HEK293T (cell line): ENCODE data around the gene BMP2K.

ENCODE experiments used
- CTCF ChIA-PET: fragments of 350-600 bp; formaldehyde crosslinking; extraction: SDS; loops from one replicate; lab custom pipeline; 2021; ENCODE audit warnings: antibody characterized with exemption, inconsistent platforms; lab: Yijun Ruan, JAX
- POLR2A ChIA-PET: fragments of 350-600 bp; formaldehyde crosslinking; extraction: SDS; loops from one replicate; lab custom pipeline; 2020; ENCODE audit warnings: antibody characterized with exemption, inconsistent platforms; lab: Yijun Ruan, JAX
- DNase-seq: peaks from one replicate; pipeline ENCODE4 v3.0.0; 2012; ENCODE audit warnings: mixed read lengths; ENCODE audit errors: extremely low spot score
- ARNT ChIP-seq: fragments of 450-650 bp; IDR thresholded peaks from 2 replicates; pipeline ENCODE4 v1.6.1; 2017; ENCODE audit warnings: mild to moderate bottlenecking
- BHLHE40 ChIP-seq: fragments of 450-650 bp; IDR thresholded peaks from 2 replicates; pipeline ENCODE4 v1.6.1; 2016; ENCODE audit warnings: mild to moderate bottlenecking, moderate library complexity, borderline replicate concordance
- CTBP1 ChIP-seq: fragments of 450-650 bp; IDR thresholded peaks from 2 replicates; pipeline ENCODE4 v1.6.1; 2016; ENCODE audit warnings: borderline replicate concordance
- ELF4 ChIP-seq: fragments of 450-650 bp; IDR thresholded peaks from 2 replicates; pipeline ENCODE4 v1.6.1; 2017; ENCODE audit warnings: antibody characterized with exemption
- FOXA1 ChIP-seq: fragments of 450-650 bp; IDR thresholded peaks from 2 replicates; pipeline ENCODE4 v1.6.1; 2016; ENCODE audit warnings: mild to moderate bottlenecking
- FOXK2 ChIP-seq: fragments of 450-650 bp; IDR thresholded peaks from 2 replicates; pipeline ENCODE4 v1.6.1; 2016; ENCODE audit warnings: mild to moderate bottlenecking
- FOXM1 ChIP-seq: fragments of 450-650 bp; IDR thresholded peaks from 2 replicates; pipeline ENCODE4 v1.6.1; 2017; ENCODE audit warnings: mild to moderate bottlenecking, borderline replicate concordance
- HDGF ChIP-seq: fragments of 450-650 bp; IDR thresholded peaks from 2 replicates; pipeline ENCODE4 v1.6.1; 2017; ENCODE audit warnings: antibody characterized with exemption, borderline replicate concordance
- L3MBTL2 ChIP-seq: fragments of 450-650 bp; conservative IDR thresholded peaks from 2 replicates; pipeline ENCODE4 v1.6.1; 2016; ENCODE audit warnings: mild to moderate bottlenecking
- LEF1 ChIP-seq: fragments of 450-650 bp; IDR thresholded peaks from 2 replicates; pipeline ENCODE4 v1.6.1; 2017; ENCODE audit warnings: mild to moderate bottlenecking, borderline replicate concordance
- NFRKB ChIP-seq: fragments of 450-650 bp; IDR thresholded peaks from 2 replicates; pipeline ENCODE4 v1.6.1; 2016; ENCODE audit warnings: mild to moderate bottlenecking, moderate library complexity
- SP1 ChIP-seq: fragments of 450-650 bp; IDR thresholded peaks from 2 replicates; pipeline ENCODE4 v1.6.1; 2017
- SUZ12 ChIP-seq: fragments of 450-650 bp; IDR thresholded peaks from 2 replicates; pipeline ENCODE4 v1.6.1; 2016; ENCODE audit warnings: mild to moderate bottlenecking
- TARDBP ChIP-seq: fragments of 450-650 bp; IDR thresholded peaks from 2 replicates; pipeline ENCODE4 v1.6.1; 2016
- ZNF384 ChIP-seq: fragments of 450-650 bp; IDR thresholded peaks from 2 replicates; pipeline ENCODE4 v1.6.1; 2016
- TF ChIP-seq, protein P1 (sequence below): fragments of 450-650 bp; IDR thresholded peaks from 2 replicates; pipeline ENCODE4 v1.6.1; 2016

BMP2K gene

DNA sequence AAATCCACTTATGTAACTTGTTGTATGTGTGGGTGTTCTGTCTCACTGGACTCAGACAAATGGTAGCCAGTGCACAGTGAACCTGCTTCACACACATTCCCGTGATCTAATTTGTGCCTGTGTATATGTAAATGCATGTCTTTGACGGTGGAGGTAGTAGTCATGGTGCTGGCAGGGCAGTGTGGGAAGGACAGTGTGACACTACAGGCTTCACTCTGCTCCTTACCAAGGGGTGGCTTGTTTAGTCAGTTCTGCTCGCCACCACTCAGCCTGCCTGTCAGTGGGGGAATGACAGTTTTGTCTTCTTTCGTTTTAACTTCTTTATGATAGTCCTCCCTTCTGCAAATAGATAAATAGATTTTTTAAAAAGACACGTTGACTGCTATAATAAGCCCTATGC lies 180.8 kb downstream of the BMP2K start:
- no peak for DNase-seq
- CTCF ChIA-PET: no interaction called here
- TF ChIP-seq FOXA1 (no peak), NFRKB (no peak), ELF4 (no peak), TARDBP (no peak), SUZ12 (no peak), L3MBTL2 (no peak), CTBP1 (no peak)
- POLR2A ChIA-PET: no interaction called here

DNA sequence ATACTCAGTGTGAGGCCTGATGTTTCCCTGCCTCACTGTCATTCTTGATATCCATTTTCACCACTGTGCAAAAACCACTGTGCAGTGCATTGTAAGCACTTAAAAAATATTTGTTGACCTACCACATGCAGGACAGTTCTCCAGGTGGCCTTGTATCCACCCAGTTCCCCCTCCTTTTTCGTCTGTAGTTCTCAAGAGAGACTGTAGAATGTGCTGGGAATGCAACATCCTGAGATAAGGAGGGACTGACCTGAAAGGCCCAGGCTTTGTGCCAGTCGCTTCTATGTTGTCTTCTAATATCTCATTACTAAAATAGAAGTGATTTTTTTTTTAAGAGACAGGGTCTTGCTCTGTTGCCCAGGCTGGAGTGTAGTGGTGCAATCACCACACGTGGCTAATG lies 184.8 kb downstream of the BMP2K start:
- POLR2A ChIA-PET: no interaction called here
- no peak for DNase-seq
- CTCF ChIA-PET: no interaction called here
- TF ChIP-seq BHLHE40: no peak
- TF ChIP-seq NFRKB: no peak
- no peak for TF ChIP-seq FOXK2
- no peak for TF ChIP-seq FOXA1
- no peak for TF ChIP-seq FOXM1
- no peak for TF ChIP-seq SUZ12
- no peak for TF ChIP-seq ELF4
- TF ChIP-seq HDGF: no peak
- no peak for TF ChIP-seq LEF1
- no peak for TF ChIP-seq TARDBP
- no peak for TF ChIP-seq SP1
- no peak for TF ChIP-seq CTBP1
- no peak for TF ChIP-seq L3MBTL2
- no peak for TF ChIP-seq ARNT
- TF ChIP-seq ZNF384: no peak
- TF ChIP-seq, protein P1, sequence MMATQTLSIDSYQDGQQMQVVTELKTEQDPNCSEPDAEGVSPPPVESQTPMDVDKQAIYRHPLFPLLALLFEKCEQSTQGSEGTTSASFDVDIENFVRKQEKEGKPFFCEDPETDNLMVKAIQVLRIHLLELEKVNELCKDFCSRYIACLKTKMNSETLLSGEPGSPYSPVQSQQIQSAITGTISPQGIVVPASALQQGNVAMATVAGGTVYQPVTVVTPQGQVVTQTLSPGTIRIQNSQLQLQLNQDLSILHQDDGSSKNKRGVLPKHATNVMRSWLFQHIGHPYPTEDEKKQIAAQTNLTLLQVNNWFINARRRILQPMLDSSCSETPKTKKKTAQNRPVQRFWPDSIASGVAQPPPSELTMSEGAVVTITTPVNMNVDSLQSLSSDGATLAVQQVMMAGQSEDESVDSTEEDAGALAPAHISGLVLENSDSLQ: no peak
